GM23338 (cell line): Measurements from ENCODE around the gene NCAN. TPM values are rescaled to one million over a fixed set of nuclear protein-coding genes. Genes with fewer than 3 reads are reported as not detected.

Experiments
- ATAC-seq: fragments of 200-7000 bp; cut with Tn5 transposase; 3 replicates; pipeline ENCODE4 v1.9.1; 2020
- DNase-seq: peaks from one replicate; pipeline ENCODE4 v3.0.0-alpha.2; 2015; ENCODE audit warnings: low spot score
- H2AFZ ChIP-seq: fragments of 200-600 bp; sonication (generic); 2 replicates; pipeline ENCODE4 v1.8.0; 2016; ENCODE audit warnings: antibody characterized with exemption, mild to moderate bottlenecking, moderate library complexity
- H3F3A ChIP-seq: fragments of 200-600 bp; sonication (generic); replicated peaks from 2 replicates; pipeline ENCODE4 v1.8.0; 2017; ENCODE audit warnings: antibody characterized with exemption, mixed run types, low read depth
- H3K27ac ChIP-seq: fragments of 200-600 bp; sonication (generic); 2 replicates; pipeline ENCODE4 v1.6.1; 2016; ENCODE audit warnings: low read depth
- H3K27me3 ChIP-seq: fragments of 200-600 bp; sonication (generic); 2 replicates; pipeline ENCODE4 v1.8.0; 2016; ENCODE audit warnings: mild to moderate bottlenecking, mixed run types, moderate library complexity; ENCODE audit not compliant: insufficient read depth
- H3K36me3 ChIP-seq: fragments of 200-600 bp; sonication (generic); 2 replicates; pipeline ENCODE4 v1.8.0; 2016; ENCODE audit warnings: mild to moderate bottlenecking; ENCODE audit not compliant: insufficient read depth
- H3K4me1 ChIP-seq: fragments of 200-600 bp; sonication (generic); 2 replicates; pipeline ENCODE4 v1.8.0; 2016; ENCODE audit warnings: mild to moderate bottlenecking, moderate library complexity; ENCODE audit not compliant: insufficient read depth
- H3K4me2 ChIP-seq: fragments of 200-600 bp; sonication (generic); 2 replicates; pipeline ENCODE4 v1.7.1; 2017; ENCODE audit warnings: mixed run types
- H3K4me3 ChIP-seq: fragments of 200-600 bp; sonication (generic); 2 replicates; pipeline ENCODE4 v1.6.1; 2016; ENCODE audit warnings: mixed run types
- H3K79me2 ChIP-seq: fragments of 200-600 bp; sonication (generic); replicated peaks from 2 replicates; pipeline ENCODE4 v1.8.0; 2017; ENCODE audit warnings: mild to moderate bottlenecking; ENCODE audit not compliant: insufficient read depth
- H3K9me2 ChIP-seq: fragments of 200-600 bp; sonication (generic); 2 replicates; pipeline ENCODE4 v1.8.0; 2017; ENCODE audit not compliant: insufficient read depth
- H4K20me1 ChIP-seq: fragments of 200-600 bp; sonication (generic); replicated peaks from 2 replicates; pipeline ENCODE4 v1.8.0; 2017; ENCODE audit warnings: mild to moderate bottlenecking; ENCODE audit not compliant: insufficient read depth
- H3K27ac Mint-ChIP-seq: 2 replicates; pipeline ENCODE4 v1.8.0; 2020; ENCODE audit warnings: inconsistent platforms, mild to moderate bottlenecking, moderate library complexity, mixed read lengths
- H3K27me3 Mint-ChIP-seq: 3 replicates; pipeline ENCODE4 v1.8.0; 2022; ENCODE audit warnings: low read depth, mild to moderate bottlenecking, moderate library complexity, mixed read lengths, inconsistent platforms; ENCODE audit not compliant: insufficient read depth, poor library complexity
- H3K36me3 Mint-ChIP-seq: 3 replicates; pipeline ENCODE4 v1.8.0; 2021; ENCODE audit warnings: low read depth, mild to moderate bottlenecking, inconsistent platforms, moderate library complexity, mixed read lengths
- H3K4me1 Mint-ChIP-seq: 3 replicates; pipeline ENCODE4 v1.8.0; 2020; ENCODE audit warnings: mild to moderate bottlenecking, inconsistent platforms, mixed read lengths
- H3K4me3 Mint-ChIP-seq: 3 replicates; pipeline ENCODE4 v1.8.0; 2021; ENCODE audit warnings: moderate library complexity, mild to moderate bottlenecking, inconsistent platforms, mixed read lengths
- H3K9me3 Mint-ChIP-seq: 3 replicates; pipeline ENCODE4 v1.8.0; 2020; ENCODE audit warnings: moderate library complexity, mild to moderate bottlenecking, inconsistent platforms, mixed read lengths
- CREB1 ChIP-seq: fragments of 250-450 bp; sonication (Bioruptor Pico); IDR thresholded peaks from 2 replicates; pipeline ENCODE4 v1.5.0; 2020; ENCODE audit warnings: low read depth, mild to moderate bottlenecking, moderate library complexity
- CTCF ChIP-seq, 2 experiments: fragments of 200-600 bp in 1 of 2; sonication (generic) in 1 of 2; conservative IDR thresholded peaks; 2 replicates each; pipeline versions ENCODE4 v1.5.1 to v1.6.1; 2016 to 2017; ENCODE audit warnings: antibody characterized with exemption in 2 of 2, low read depth in 2 of 2, mild to moderate bottlenecking in 2 of 2, moderate library complexity in 1 of 2
- ETS1 ChIP-seq: IDR thresholded peaks from 2 replicates; pipeline ENCODE4 v1.6.1; 2016; ENCODE audit warnings: antibody characterized with exemption
- EZH2phosphoT487 ChIP-seq: fragments of 200-600 bp; sonication (generic); IDR thresholded peaks from one replicate; pipeline ENCODE4 v1.8.1; 2018; ENCODE audit warnings: antibody characterized with exemption; ENCODE audit not compliant: unreplicated experiment
- JUNB ChIP-seq: IDR thresholded peaks from one replicate; pipeline ENCODE4 v1.6.1; 2016; ENCODE audit warnings: antibody characterized with exemption; ENCODE audit not compliant: unreplicated experiment
- POLR2AphosphoS5 ChIP-seq: IDR thresholded peaks from 2 replicates; pipeline ENCODE4 v1.6.1; 2016; ENCODE audit warnings: antibody characterized with exemption, low read depth
- REST ChIP-seq: IDR thresholded peaks from one replicate; pipeline ENCODE4 v1.6.1; 2018; ENCODE audit warnings: antibody characterized with exemption; ENCODE audit not compliant: unreplicated experiment
- STAT1 ChIP-seq: IDR thresholded peaks from one replicate; pipeline ENCODE4 v1.6.1; 2016; ENCODE audit warnings: antibody characterized with exemption; ENCODE audit not compliant: unreplicated experiment
- ZNF114 ChIP-seq: fragments of 250-450 bp; sonication (Bioruptor Pico); IDR thresholded peaks from 2 replicates; pipeline ENCODE4 v1.5.0; 2020; ENCODE audit warnings: mild to moderate bottlenecking, moderate library complexity
- ZNF331 ChIP-seq: fragments of 250-450 bp; sonication (Bioruptor Pico); IDR thresholded peaks from 2 replicates; pipeline ENCODE4 v1.5.0; 2020; ENCODE audit warnings: low read depth, mild to moderate bottlenecking, moderate library complexity
- ZNF462 ChIP-seq: fragments of 250-450 bp; sonication (Bioruptor Pico); IDR thresholded peaks from 2 replicates; pipeline ENCODE4 v1.5.0; 2020; ENCODE audit warnings: mild to moderate bottlenecking, moderate library complexity
- polyA plus RNA-seq: library from polyadenylated mRNA; unstranded; fragments of >200 nt; fragmentation: Nextera tagmentation; extraction: Ambion mirVana; gene quantifications from 2 replicates; pipeline ENCODE4 v1.2.1, GENCODE V29; 2016
- total RNA-seq: library from RNA; depleted of rRNA; stranded (reverse); fragments of >200 nt; shearing (Covaris generic); gene quantifications from 2 replicates; pipeline ENCODE4 v1.2.3, GENCODE V29; 2014

The NCAN gene
- total and polyA plus RNA-seq, 2 experiments from 2014 or later, result 1.8 to 9.4 TPM

GRCh38 chr19:19201697-19202630 is 9.8 kb upstream of the NCAN start (continued):
- TF ChIP-seq ZNF462 (CRISPR knock-in tag), result no peak
- no peak for TF ChIP-seq JUNB

- Histone ChIP-seq H3K4me2 (peak overlapping the region; percentile 92), H3K4me3 (peak overlapping the region; percentile 96), H3K79me2 (no peaks in the 10 kb centered on the region), H3K27me3 (peaks cover 37% of the 10 kb centered on the region), H2AFZ (peak overlapping the region; percentile 78; the same call in 1 of the 2 replicates), H4K20me1 (no peaks in the 10 kb centered on the region; the same call in 1 of the 2 replicates), H3K36me3 (no peaks in the 10 kb centered on the region), H3K4me1 (0 out of 2 replicates have a peak, but pooled peaks cover 6% of the 10 kb centered on the region), H3F3A (0 out of 2 replicates have a peak, but pooled peaks cover 9% of the 10 kb centered on the region), H3K27ac (no peak overlapping the region), H3K9me2 (no peaks in the 10 kb centered on the region)
- Mint-ChIP-seq H3K27me3 (peaks cover 55% of the 10 kb centered on the region), H3K36me3 (peaks cover 34% of the 10 kb centered on the region), H3K27ac (0 out of 2 replicates have a peak overlapping the region, but pooled peaks have one; percentile 93), H3K4me3 (peak overlapping the region; percentile 93), H3K9me3 (peaks cover 4% of the 10 kb centered on the region; the same call in 2 of the 3 replicates), H3K4me1 (peaks cover 11% of the 10 kb centered on the region; the same call in 2 of the 3 replicates)
- ATAC-seq, result peak; percentile 21
- no peak for DNase-seq
- TF ChIP-seq ZNF331 (CRISPR knock-in tag) (no peak), CTCF (conservative IDR thresholded peaks at IDR 0.05; ENCODE audit: low read depth in 2 of 2) (no peak), JUNB (no peak), CREB1 (CRISPR knock-in tag) (no peak), ZNF114 (CRISPR knock-in tag) (no peak), ETS1 (no peak), POLR2AphosphoS5 (no peak; the same call in 1 of the 2 replicates), EZH2phosphoT487 (no peak), STAT1 (no peak), REST (no peak)
These were observed 9.1 kb upstream of the NCAN start for GRCh38 chr19:19202707-19203011.
